Mesodermal cell (in vitro differentiated cells): ENCODE measurements around the gene ZNF500.

Experiments used
- H3K27ac ChIP-seq: 2 replicates; pipeline ENCODE4 v1.7.0; 2013; ENCODE audit warnings: mild to moderate bottlenecking, low read depth, low read length, moderate library complexity; ENCODE audit not compliant: severe bottlenecking
- H3K36me3 ChIP-seq: 2 replicates; pipeline ENCODE4 v1.7.1; 2013; ENCODE audit warnings: mild to moderate bottlenecking, low read length, moderate library complexity; ENCODE audit not compliant: control insufficient read depth, insufficient read depth
- H3K4me1 ChIP-seq: one replicate; pipeline ENCODE4 v1.7.1; 2013; ENCODE audit warnings: mild to moderate bottlenecking, low read length; ENCODE audit not compliant: insufficient read depth, control insufficient read depth, poor library complexity, severe bottlenecking
- H3K4me3 ChIP-seq: 2 replicates; pipeline ENCODE4 v1.7.0; 2013; ENCODE audit warnings: low read length, control low read depth, mild to moderate bottlenecking; ENCODE audit not compliant: insufficient read depth, poor library complexity, severe bottlenecking; ENCODE audit errors: extremely low read depth
- H3K9me3 ChIP-seq: 2 replicates; pipeline ENCODE4 v1.7.1; 2013; ENCODE audit warnings: mild to moderate bottlenecking, low read length, moderate library complexity; ENCODE audit not compliant: control insufficient read depth
- WGBS, 2 experiments: methylation state at CpG; one replicate each; pipeline ENCODE4 v1.1.5; 2013; ENCODE audit warnings: missing lambda C conversion rate in 2 of 2; ENCODE audit not compliant: insufficient coverage in 2 of 2; 5-methylcytosine and 5-hydroxymethylcytosine counted together

Gene ZNF500

GRCh38 chr16:4783951-4784336, 17.0 kb upstream of the ZNF500 start:
- 84 to 85% methylated on average over 15 to 16 of the region's 16 CpGs for WGBS, 2 experiments

GRCh38 chr16:4783251-4783950, 16.4 kb upstream of the ZNF500 start:
- 90 to 94% methylated on average over 14 to 19 of the region's 25 CpGs for WGBS, 2 experiments
- H3K4me3 ChIP-seq = no peak overlapping the region

More at GRCh38 chr16:4783951-4784336, 17.0 kb upstream of the ZNF500 start:
- Histone ChIP-seq H3K27ac (no peak overlapping the region), H3K9me3 (no peaks in the 10 kb centered on the region), H3K36me3 (no peaks in the 10 kb centered on the region), H3K4me3 (no peak overlapping the region), H3K4me1 (peaks cover 5% of the 10 kb centered on the region)

GRCh38 chr16:4780235-4780634, 13.3 kb upstream of the ZNF500 start:
- H3K4me1 ChIP-seq = no peaks in the 10 kb centered on the region
- WGBS, 2 experiments = 82 to 100% methylated on average over 3 of the region's 4 CpGs
- no peaks in the 10 kb centered on the region for H3K36me3 ChIP-seq
- no peaks in the 10 kb centered on the region for H3K9me3 ChIP-seq
- H3K4me3 ChIP-seq = no peak overlapping the region
- H3K27ac ChIP-seq = no peak overlapping the region

More at GRCh38 chr16:4783251-4783950, 16.4 kb upstream of the ZNF500 start:
- Histone ChIP-seq H3K9me3 (no peaks in the 10 kb centered on the region), H3K36me3 (no peaks in the 10 kb centered on the region), H3K4me1 (peaks cover 4% of the 10 kb centered on the region), H3K27ac (no peak overlapping the region)

GRCh38 chr16:4778050-4778392, 11.1 kb upstream of the ZNF500 start:
- 93 to 100% methylated on average over 3 of the region's 5 CpGs for WGBS, 2 experiments
- H3K9me3 ChIP-seq = no peaks in the 10 kb centered on the region
- no peaks in the 10 kb centered on the region for H3K4me1 ChIP-seq
- no peak overlapping the region for H3K4me3 ChIP-seq
- H3K36me3 ChIP-seq = no peaks in the 10 kb centered on the region
- H3K27ac ChIP-seq = no peak overlapping the region

GRCh38 chr16:4777339-4778049, 10.5 kb upstream of the ZNF500 start:
- H3K9me3 ChIP-seq = no peaks in the 10 kb centered on the region
- H3K36me3 ChIP-seq = no peaks in the 10 kb centered on the region
- 88 to 91% methylated on average over 10 to 16 of the region's 17 CpGs for WGBS, 2 experiments
- no peak overlapping the region for H3K27ac ChIP-seq
- no peak overlapping the region for H3K4me3 ChIP-seq
- no peaks in the 10 kb centered on the region for H3K4me1 ChIP-seq

- WGBS, 2 experiments = 96 to 100% methylated on average over 1 to 2 of the region's 2 CpGs
- Histone ChIP-seq H3K4me1 (no peaks in the 10 kb centered on the region), H3K9me3 (no peaks in the 10 kb centered on the region), H3K27ac (no peak overlapping the region), H3K4me3 (no peak overlapping the region), H3K36me3 (no peaks in the 10 kb centered on the region)
These were observed 9.3 kb upstream of the ZNF500 start for GRCh38 chr16:4776141-4776705.

- Histone ChIP-seq H3K4me1 (no peaks in the 10 kb centered on the region), H3K9me3 (no peaks in the 10 kb centered on the region), H3K4me3 (no peak overlapping the region), H3K27ac (no peak overlapping the region), H3K36me3 (no peaks in the 10 kb centered on the region)
- 94 to 96% methylated on average over 8 of the region's 13 CpGs for WGBS, 2 experiments
These were observed 8.0 kb upstream of the ZNF500 start for GRCh38 chr16:4775005-4775404.

- peaks cover 3% of the 10 kb centered on the region for H3K4me1 ChIP-seq
- H3K9me3 ChIP-seq = no peaks in the 10 kb centered on the region
- H3K4me3 ChIP-seq = no peak overlapping the region
- H3K27ac ChIP-seq = no peak overlapping the region
- 89 to 100% methylated on average over 2 of the region's 5 CpGs for WGBS, 2 experiments
- H3K36me3 ChIP-seq = no peaks in the 10 kb centered on the region
These were observed 5.4 kb upstream of the ZNF500 start for GRCh38 chr16:4772351-4772750.

- Histone ChIP-seq H3K9me3 (no peaks in the 10 kb centered on the region), H3K36me3 (no peaks in the 10 kb centered on the region), H3K27ac (no peak overlapping the region), H3K4me1 (peaks cover 3% of the 10 kb centered on the region), H3K4me3 (no peak overlapping the region)
- 83 to 93% methylated on average over 1 to 2 of the region's 3 CpGs for WGBS, 2 experiments
These were observed 4.7 kb upstream of the ZNF500 start for GRCh38 chr16:4771646-4772045.

GRCh38 chr16:4769306-4769638, 2.3 kb upstream of the ZNF500 start:
- no peaks in the 10 kb centered on the region for H3K9me3 ChIP-seq
- peaks cover 11% of the 10 kb centered on the region for H3K4me1 ChIP-seq
- no peak overlapping the region for H3K27ac ChIP-seq
- peaks cover 14% of the 10 kb centered on the region for H3K36me3 ChIP-seq
- peak overlapping the region; percentile 42 for H3K4me3 ChIP-seq
- 96 to 97% methylated on average over 7 of the region's 7 CpGs for WGBS, 2 experiments
